Endothelial cell of umbilical vein (primary cell): Measurements from ENCODE around the gene GAL.

ENCODE experiments used
- CTCF ChIP-seq, 2 donors: IDR thresholded peaks; 1 replicate in 1 of 2; 2 replicates in 1 of 2; pipeline ENCODE4 v1.5.1; 2011; ENCODE audit warnings: low read length in 2 of 2, mild to moderate bottlenecking in 2 of 2, moderate library complexity in 2 of 2, control low read depth in 1 of 2, inconsistent platforms in 1 of 2, low read depth in 1 of 2; ENCODE audit not compliant: insufficient read depth in 1 of 2; ENCODE audit errors: extremely low read depth in 1 of 2
- EZH2 ChIP-seq: IDR thresholded peaks from 2 replicates; pipeline ENCODE4 v1.6.1; 2012; ENCODE audit warnings: borderline replicate concordance, low read depth, mild to moderate bottlenecking, moderate library complexity, low read length, inconsistent platforms; ENCODE audit not compliant: severe bottlenecking
- FOS ChIP-seq: IDR thresholded peaks from 2 replicates; pipeline ENCODE4 v1.6.1; 2011; ENCODE audit warnings: mild to moderate bottlenecking, low read length, moderate library complexity, borderline replicate concordance; ENCODE audit not compliant: insufficient read depth
- GATA2 ChIP-seq: IDR thresholded peaks from 2 replicates; pipeline ENCODE4 v1.7.0; 2011; ENCODE audit warnings: low read depth, mild to moderate bottlenecking, moderate library complexity, mixed read lengths, low read length; ENCODE audit not compliant: insufficient read length, insufficient read depth
- JUN ChIP-seq: IDR thresholded peaks from 2 replicates; pipeline ENCODE4 v1.6.1; 2011; ENCODE audit warnings: borderline replicate concordance, low read depth; ENCODE audit not compliant: insufficient read length, insufficient read depth
- MAX ChIP-seq: IDR thresholded peaks from 2 replicates; pipeline ENCODE4 v1.6.1; 2011; ENCODE audit not compliant: insufficient read depth, insufficient read length
- MYC ChIP-seq: IDR thresholded peaks from one replicate; pipeline ENCODE4 v1.6.1; 2011; ENCODE audit warnings: mild to moderate bottlenecking, low read depth, low read length
- POLR2A ChIP-seq: IDR thresholded peaks from 2 replicates; pipeline ENCODE4 v1.6.1; 2012; ENCODE audit warnings: low read depth, mild to moderate bottlenecking, control low read depth, low read length
- POLR2AphosphoS5 ChIP-seq: IDR thresholded peaks from 2 replicates; pipeline ENCODE4 v1.6.1; 2012; ENCODE audit warnings: low read depth, mild to moderate bottlenecking, control low read depth, low read length, moderate library complexity; ENCODE audit not compliant: insufficient read depth

GRCh38 chr11:68658097-68658496, 26.2 kb upstream of the GAL start:
- TF ChIP-seq CTCF (IDR thresholded peaks at IDR 0.05; ENCODE audit: extremely low read depth in 1 of 2, insufficient read depth in 1 of 2, low read depth in 1 of 2, low read length in 2 of 2) (no peak), MAX (no peak), JUN (no peak), MYC (no peak), POLR2A (no peak), POLR2AphosphoS5 (no peak), EZH2 (no peak), GATA2 (no peak), FOS (no peak)
